SK-N-SH treated with all-trans-retinoic acid at 6 μM for 48 hours (cell line): ENCODE results near the gene PDCD4.

ENCODE experiments used
- ATAC-seq: fragments of 200-7000 bp; cut with Tn5 transposase; 3 replicates; pipeline ENCODE4 v1.9.1; 2020; ENCODE audit warnings: mild to moderate bottlenecking, moderate library complexity
- ARNTL ChIP-seq: fragments of 450-650 bp; formaldehyde crosslinking; IDR thresholded peaks from 2 replicates; pipeline ENCODE4 v1.5.0; 2020; ENCODE audit warnings: low read depth, mild to moderate bottlenecking, moderate library complexity, borderline replicate concordance
- BACH2 ChIP-seq: fragments of 250-450 bp; sonication (Bioruptor Pico); IDR thresholded peaks from 2 replicates; pipeline ENCODE4 v1.9.0; 2021; ENCODE audit warnings: mild to moderate bottlenecking, borderline replicate concordance
- CREB5 ChIP-seq: fragments of 250-450 bp; sonication (Bioruptor Pico); IDR thresholded peaks from 2 replicates; pipeline ENCODE4 v1.5.1; 2020; ENCODE audit warnings: low read depth, mild to moderate bottlenecking, moderate library complexity
- CSDC2 ChIP-seq: fragments of 250-450 bp; sonication (Bioruptor Pico); IDR thresholded peaks from 2 replicates; pipeline ENCODE4 v1.5.0; 2020; ENCODE audit warnings: mild to moderate bottlenecking, moderate library complexity
- CSRNP3 ChIP-seq: fragments of 250-450 bp; sonication (Bioruptor Pico); IDR thresholded peaks from 2 replicates; pipeline ENCODE4 v1.5.1; 2021; ENCODE audit warnings: mild to moderate bottlenecking, moderate library complexity
- ESRRG ChIP-seq: fragments of 250-450 bp; sonication (Bioruptor Pico); IDR thresholded peaks from 2 replicates; pipeline ENCODE4 v1.6.1; 2021; ENCODE audit warnings: mild to moderate bottlenecking
- ISL1 ChIP-seq: fragments of 250-450 bp; sonication (Bioruptor Pico); IDR thresholded peaks from 2 replicates; pipeline ENCODE4 v2.1.2; 2022; ENCODE audit warnings: mild to moderate bottlenecking, moderate library complexity
- OSR1 ChIP-seq: fragments of 250-450 bp; sonication (Bioruptor Pico); IDR thresholded peaks from 2 replicates; pipeline ENCODE4 v1.8.0; 2022; ENCODE audit warnings: moderate library complexity, mild to moderate bottlenecking, inconsistent platforms
- POU6F1 ChIP-seq: fragments of 250-450 bp; sonication (Bioruptor Pico); IDR thresholded peaks from 2 replicates; pipeline ENCODE4 v1.8.0; 2021; ENCODE audit warnings: low read depth, mild to moderate bottlenecking, moderate library complexity, borderline replicate concordance
- PPARA ChIP-seq: fragments of 250-450 bp; sonication (Bioruptor Pico); IDR thresholded peaks from 2 replicates; pipeline ENCODE4 v1.5.0; 2020; ENCODE audit warnings: mild to moderate bottlenecking, borderline replicate concordance
- RARB ChIP-seq: fragments of 250-450 bp; sonication (Bioruptor Pico); IDR thresholded peaks from 2 replicates; pipeline ENCODE4 v1.8.0; 2021; ENCODE audit warnings: mild to moderate bottlenecking, moderate library complexity
- SNAI2 ChIP-seq: fragments of 250-450 bp; sonication (Bioruptor Pico); IDR thresholded peaks from 2 replicates; pipeline ENCODE4 v1.5.0; 2020; ENCODE audit warnings: mild to moderate bottlenecking, moderate library complexity
- TCF4 ChIP-seq: fragments of 250-450 bp; sonication (Bioruptor Pico); IDR thresholded peaks from 2 replicates; pipeline ENCODE4 v1.8.0; 2021; ENCODE audit warnings: mild to moderate bottlenecking, moderate library complexity, borderline replicate concordance
- TOX ChIP-seq: fragments of 250-450 bp; sonication (Bioruptor Pico); IDR thresholded peaks from 2 replicates; pipeline ENCODE4 v1.8.0; 2021; ENCODE audit warnings: mild to moderate bottlenecking, moderate library complexity, borderline replicate concordance
- TSHZ2 ChIP-seq: fragments of 250-450 bp; sonication (Bioruptor Pico); IDR thresholded peaks from 2 replicates; pipeline ENCODE4 v1.5.0; 2020; ENCODE audit warnings: mild to moderate bottlenecking, moderate library complexity
- ZC3H10 ChIP-seq: fragments of 250-450 bp; sonication (Bioruptor Pico); IDR thresholded peaks from 2 replicates; pipeline ENCODE4 v1.5.1; 2021; ENCODE audit warnings: mild to moderate bottlenecking, moderate library complexity
- ZFP3 ChIP-seq: fragments of 250-450 bp; sonication (Bioruptor Pico); IDR thresholded peaks from 2 replicates; pipeline ENCODE4 v1.5.0; 2020; ENCODE audit warnings: mild to moderate bottlenecking, moderate library complexity
- ZFP30 ChIP-seq: fragments of 450-650 bp; formaldehyde crosslinking; IDR thresholded peaks from 2 replicates; pipeline ENCODE4 v1.5.0; 2022; ENCODE audit warnings: mild to moderate bottlenecking, moderate library complexity
- ZNF565 ChIP-seq: fragments of 450-650 bp; formaldehyde crosslinking; conservative IDR thresholded peaks from 2 replicates; pipeline ENCODE4 v1.5.0; 2020; ENCODE audit warnings: low read depth, mild to moderate bottlenecking, moderate library complexity
- ZNF70 ChIP-seq: fragments of 450-650 bp; formaldehyde crosslinking; IDR thresholded peaks from 2 replicates; pipeline ENCODE4 v1.5.0; 2020; ENCODE audit warnings: mild to moderate bottlenecking, moderate library complexity
- ZNF8 ChIP-seq: fragments of 450-650 bp; formaldehyde crosslinking; IDR thresholded peaks from 2 replicates; pipeline ENCODE4 v1.5.0; 2020; ENCODE audit warnings: mild to moderate bottlenecking, moderate library complexity

The PDCD4 gene

GRCh38 chr10:110936757-110937156 lies 65.0 kb downstream of the PDCD4 start:
- TF ChIP-seq POU6F1 (CRISPR knock-in tag) (no peak), PPARA (no peak), ZNF8 (CRISPR knock-in tag) (no peak), ZFP3 (no peak), TCF4 (no peak), ESRRG (CRISPR knock-in tag) (no peak), ZFP30 (no peak), ZNF70 (CRISPR knock-in tag) (no peak), OSR1 (CRISPR knock-in tag) (no peak), CSDC2 (CRISPR knock-in tag) (no peak), ARNTL (CRISPR knock-in tag) (no peak), TOX (CRISPR knock-in tag) (no peak), CREB5 (no peak), ISL1 (CRISPR knock-in tag) (no peak), SNAI2 (no peak), ZC3H10 (no peak), RARB (CRISPR knock-in tag) (no peak), TSHZ2 (CRISPR knock-in tag) (no peak)
- TF ChIP-seq, all 23 proteins: peak for 0
- ATAC-seq = no peak

- TF ChIP-seq OSR1 (CRISPR knock-in tag) (no peak), ARNTL (CRISPR knock-in tag) (no peak), TSHZ2 (CRISPR knock-in tag) (no peak), ZNF565 (CRISPR knock-in tag) (no peak), ISL1 (CRISPR knock-in tag) (no peak), ZFP3 (no peak), BACH2 (CRISPR knock-in tag) (no peak), RARB (CRISPR knock-in tag) (no peak), CSDC2 (CRISPR knock-in tag) (no peak), TCF4 (no peak), CSRNP3 (CRISPR knock-in tag) (no peak), POU6F1 (CRISPR knock-in tag) (no peak), CREB5 (no peak), ESRRG (CRISPR knock-in tag) (no peak)
- no peak for ATAC-seq
Measured at GRCh38 chr10:110939419-110939818, 67.7 kb downstream of the PDCD4 start.
